H54 (cell line): ENCODE results near the gene WWOX.

ENCODE experiments used
- DNase-seq: peaks from one replicate; pipeline ENCODE4 v3.0.0; 2011; ENCODE audit warnings: low spot score, mixed read lengths; ENCODE audit not compliant: insufficient read length
- FAIRE-seq: peaks from 3 replicates; lab custom pipeline; 2011; peaks lifted over from hg19 to GRCh38; lab: Jason Lieb, UNC
- POLR2A ChIP-seq: IDR thresholded peaks from 2 replicates; pipeline ENCODE4 v1.6.1; 2011; ENCODE audit warnings: low read depth, mild to moderate bottlenecking, low read length

WWOX gene

DNA sequence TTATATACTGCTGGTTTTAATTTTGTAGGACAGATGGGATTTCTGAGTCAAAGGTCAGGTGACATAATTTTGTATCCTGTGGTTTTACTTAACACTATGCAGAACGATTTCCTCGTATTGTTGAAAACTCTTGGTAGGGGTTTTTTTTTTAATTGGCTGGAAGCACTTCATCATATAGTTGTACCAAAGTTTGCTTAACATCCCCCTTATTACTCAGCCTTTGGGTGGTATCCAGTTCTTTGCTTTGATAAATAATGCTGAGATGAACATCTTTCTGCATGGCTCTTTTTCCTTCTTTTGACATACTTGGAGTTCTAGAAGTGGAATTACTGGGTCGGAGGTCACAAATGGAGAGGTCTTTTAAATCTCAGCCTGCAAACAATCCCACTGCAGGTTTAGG is 1082.0 kb downstream of the WWOX start:
- FAIRE-seq (no peak), DNase-seq (no peak)
- no peak for TF ChIP-seq POLR2A

DNA sequence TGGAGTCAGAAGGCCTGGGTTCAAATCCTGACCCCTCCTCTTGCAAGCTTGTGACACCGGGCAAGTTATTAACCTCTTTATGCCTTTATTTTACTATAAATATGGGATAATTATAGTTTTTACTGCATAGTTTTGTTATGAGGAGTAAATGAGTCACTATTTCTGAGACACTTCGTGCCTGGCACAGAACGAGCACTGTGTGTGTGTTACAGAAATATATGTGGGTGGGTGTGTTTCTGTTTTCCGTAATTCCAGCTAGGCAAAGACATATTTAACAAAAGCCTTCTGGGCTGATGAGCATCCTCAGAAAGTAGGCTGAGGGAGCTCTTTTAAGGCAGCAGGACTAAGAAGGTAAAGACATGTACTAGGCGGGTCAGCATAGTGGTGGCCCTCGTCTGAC is 1083.2 kb downstream of the WWOX start:
- DNase-seq, result no peak
- TF ChIP-seq POLR2A, result no peak
- no peak for FAIRE-seq

DNA sequence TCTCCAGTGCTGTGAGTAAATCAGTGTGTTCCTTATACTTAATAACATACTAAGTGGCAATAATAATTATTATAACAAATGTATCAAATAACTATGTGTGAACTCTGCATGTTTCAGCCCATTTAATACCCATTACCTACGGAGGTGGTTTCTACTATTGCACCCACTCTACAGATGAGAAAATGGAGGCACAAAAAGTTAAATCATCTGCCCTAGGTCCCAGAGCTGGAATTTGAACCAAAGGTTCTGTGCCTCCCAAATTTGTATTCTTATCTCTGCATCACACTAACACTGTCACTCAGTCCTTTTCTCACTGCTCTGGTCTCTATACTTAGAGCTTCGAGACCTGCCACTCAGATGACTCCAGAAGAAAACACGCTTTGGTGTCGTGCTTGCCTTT is 1084.1 kb downstream of the WWOX start:
- FAIRE-seq, result no peak
- DNase-seq, result no peak
- TF ChIP-seq POLR2A, result no peak

DNA sequence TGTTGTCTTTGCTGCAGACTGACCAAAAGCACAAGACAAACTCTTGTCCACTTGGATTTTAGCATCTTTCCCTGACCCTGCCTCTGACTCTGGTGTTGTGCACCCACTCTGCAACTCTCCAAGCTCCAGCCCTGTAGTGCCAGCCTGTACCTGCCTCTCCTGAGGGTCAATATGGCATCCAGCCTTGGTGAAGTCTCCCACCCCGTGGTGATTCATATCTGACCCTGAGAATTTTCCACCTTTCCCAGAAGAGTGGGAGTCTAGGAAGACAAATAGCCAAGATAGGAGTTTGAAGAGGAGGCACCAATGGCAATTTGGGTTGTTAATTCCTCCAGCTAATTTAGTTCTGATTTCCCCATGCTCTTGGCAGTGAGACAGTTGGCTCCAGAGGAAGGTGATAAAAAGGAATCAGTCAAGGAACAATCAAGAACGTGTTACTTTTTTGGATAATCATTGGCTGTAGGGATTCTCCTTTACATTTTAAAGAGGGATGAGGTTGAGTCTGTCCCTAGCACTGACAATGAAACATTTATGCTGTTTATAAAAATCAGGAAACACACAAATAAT is 1085.1 kb downstream of the WWOX start:
- FAIRE-seq (no peak), DNase-seq (no peak)
- no peak for TF ChIP-seq POLR2A

DNA sequence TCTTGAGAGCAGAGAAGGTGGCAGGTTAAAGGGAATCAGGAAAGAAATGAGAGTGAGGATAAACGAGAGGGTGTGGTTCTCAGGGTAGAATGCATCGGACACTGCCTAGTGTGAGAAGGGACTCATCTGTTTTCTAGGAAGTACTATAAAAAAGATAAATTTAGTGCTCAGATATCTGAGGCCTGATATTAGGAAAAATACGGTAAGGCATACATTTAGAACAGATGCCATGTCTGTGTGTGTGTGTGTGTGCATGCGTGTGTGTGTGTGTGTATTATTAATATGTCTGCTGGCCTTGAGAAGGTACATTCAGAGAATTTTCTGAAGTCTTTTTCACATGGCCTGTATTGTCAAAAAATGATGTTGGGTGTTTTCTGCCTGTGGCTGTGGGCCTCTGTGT is 1086.3 kb downstream of the WWOX start:
- FAIRE-seq (no peak), DNase-seq (no peak)
- no peak for TF ChIP-seq POLR2A

DNA sequence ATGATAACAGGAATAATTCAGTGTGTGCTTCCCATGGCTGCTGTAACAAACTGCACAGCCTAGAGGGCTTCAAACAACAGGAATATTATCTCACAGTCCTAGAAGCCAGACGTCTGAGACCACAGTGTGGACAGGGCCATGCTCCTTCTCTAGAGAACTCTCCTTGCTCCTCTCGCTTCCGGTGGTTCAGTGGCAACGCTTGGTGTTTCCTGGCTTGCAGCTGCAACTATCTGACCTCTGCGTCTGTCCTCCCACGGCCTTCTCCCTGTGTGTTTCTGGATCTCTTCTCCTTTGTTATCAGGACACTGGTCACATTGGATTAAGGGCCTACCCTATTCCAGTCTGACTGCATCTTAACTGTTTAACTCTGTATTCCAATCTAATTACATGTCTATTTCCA is 1086.7 kb downstream of the WWOX start:
- no peak for TF ChIP-seq POLR2A
- DNase-seq (no peak), FAIRE-seq (no peak)

DNA sequence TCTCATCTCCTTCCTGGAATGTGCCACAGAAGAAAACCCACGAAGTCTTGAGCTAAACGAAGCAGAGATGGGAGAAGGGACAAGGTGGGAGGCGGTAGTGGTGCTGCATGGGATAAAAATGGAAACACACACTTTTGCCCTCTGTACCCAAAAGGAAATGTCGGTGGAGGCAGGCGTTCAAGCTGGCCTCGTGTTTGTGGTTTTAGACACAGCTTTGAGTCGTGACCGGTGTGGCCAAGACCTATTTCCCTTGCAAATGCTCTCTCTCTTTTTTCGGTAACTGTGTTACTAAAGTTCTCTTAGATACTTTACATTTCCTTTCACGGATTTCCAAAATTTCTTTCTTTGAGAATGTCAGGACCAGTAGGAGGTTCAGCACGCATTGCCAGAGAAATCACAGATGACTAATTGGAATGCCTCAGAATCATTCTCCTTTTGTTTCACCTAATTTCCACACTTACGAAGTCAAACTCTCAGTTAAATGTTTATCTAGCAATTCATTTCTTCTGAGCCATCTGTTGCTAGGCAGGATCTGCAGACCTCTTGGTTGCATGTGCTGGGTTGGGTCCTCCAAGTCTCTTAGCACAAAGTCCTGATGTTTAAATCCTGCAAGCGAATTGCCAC is 1088.8 kb downstream of the WWOX start:
- DNase-seq, result no peak
- no peak for FAIRE-seq
- no peak for TF ChIP-seq POLR2A

DNA sequence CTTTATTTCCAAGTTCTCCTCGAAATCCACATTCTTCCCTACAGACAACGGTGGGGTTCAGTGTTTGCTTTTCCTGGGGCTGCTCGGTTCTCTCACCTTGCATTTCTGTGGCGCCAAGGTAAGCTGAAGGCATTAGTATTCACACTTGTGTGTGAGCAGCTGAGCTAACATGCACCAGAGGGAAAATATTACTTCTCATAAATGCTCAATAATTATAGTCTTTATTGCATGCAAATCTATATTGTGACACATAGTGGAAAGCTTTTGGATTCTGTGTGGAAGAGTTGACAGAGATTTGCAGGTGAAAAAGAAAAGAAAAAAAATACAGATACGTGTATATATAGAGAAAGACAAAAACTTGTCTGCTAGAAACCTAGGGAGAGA is 1089.3 kb downstream of the WWOX start:
- no peak for FAIRE-seq
- no peak for TF ChIP-seq POLR2A
- DNase-seq, result no peak

DNA sequence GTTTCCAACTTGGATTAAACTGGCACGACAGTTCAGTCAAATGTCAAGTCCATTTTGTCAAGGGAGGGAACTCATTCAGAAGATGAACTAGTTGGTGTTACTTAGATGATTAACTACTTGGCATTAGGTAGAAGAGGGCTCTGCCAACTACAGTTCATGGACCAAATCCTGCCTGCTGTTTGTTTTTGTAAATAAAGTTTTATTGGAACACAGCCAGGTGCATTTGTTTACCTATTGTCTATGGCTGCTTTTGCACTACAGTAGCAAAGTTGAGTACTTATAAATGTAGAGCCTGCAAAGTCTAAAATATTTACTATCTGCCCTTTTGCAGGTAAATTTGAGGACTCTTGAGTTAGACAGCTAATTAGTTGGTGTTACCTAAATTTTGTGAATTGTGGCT is 1091.1 kb downstream of the WWOX start:
- no peak for FAIRE-seq
- DNase-seq, result no peak
- TF ChIP-seq POLR2A, result no peak

DNA sequence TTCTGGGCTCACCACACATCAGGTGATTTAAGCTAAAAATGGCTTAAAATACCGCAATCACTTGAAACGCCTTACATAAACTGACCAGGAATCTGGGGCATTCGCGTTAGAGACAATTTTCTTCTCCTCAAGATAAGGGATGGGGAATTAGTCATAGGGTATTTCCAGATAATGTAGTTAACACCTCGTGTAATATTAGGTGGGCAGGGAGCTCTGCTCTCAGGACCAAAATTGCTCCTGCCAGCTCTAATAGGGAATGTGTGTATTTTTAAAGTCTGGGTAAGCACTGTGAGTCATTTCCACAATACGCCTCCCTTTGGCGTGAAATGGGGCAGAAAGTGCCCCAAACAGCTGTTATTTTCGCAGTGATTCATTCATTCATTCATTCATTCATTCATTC is 1092.5 kb downstream of the WWOX start:
- no peak for TF ChIP-seq POLR2A
- DNase-seq, result no peak
- no peak for FAIRE-seq

DNA sequence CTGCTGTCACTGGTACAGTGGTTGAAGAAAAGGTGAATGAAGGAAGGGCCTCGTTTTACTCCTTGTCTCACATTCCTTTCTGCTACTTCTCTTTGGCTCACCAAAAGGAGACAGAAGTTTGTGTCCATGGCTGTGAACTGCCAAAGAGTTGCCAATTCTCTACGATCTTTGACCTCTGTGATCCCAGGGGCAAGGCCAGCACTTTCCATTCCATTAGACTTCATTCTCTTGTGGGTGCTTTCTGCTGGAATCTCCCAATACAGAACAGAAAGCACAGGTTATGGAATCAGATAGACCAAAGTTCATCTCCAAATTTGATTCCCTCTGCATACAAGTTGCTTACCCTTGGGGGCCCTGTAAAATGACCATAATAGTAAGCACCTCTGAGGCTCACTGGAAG is 1093.5 kb downstream of the WWOX start:
- FAIRE-seq (no peak), DNase-seq (no peak)
- no peak for TF ChIP-seq POLR2A

DNA sequence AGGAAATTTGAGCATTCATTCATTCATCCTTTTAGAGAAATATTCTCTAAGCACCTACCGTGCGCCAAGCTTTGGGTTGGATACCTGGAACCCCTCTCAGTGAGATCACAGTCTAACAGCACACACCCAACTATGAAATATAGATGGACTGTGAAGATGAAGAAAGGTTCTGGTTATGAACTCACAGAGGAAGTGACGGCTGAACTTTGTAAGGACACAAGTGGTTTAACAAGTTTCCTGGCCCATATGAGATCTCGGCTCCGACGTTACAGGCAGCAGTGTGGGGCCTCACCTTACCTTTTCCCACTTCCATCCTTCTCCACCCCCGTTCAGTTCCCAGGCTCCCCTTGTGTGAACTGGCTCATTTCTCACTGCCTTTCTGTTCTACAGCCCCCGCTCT is 1094.8 kb downstream of the WWOX start:
- FAIRE-seq, result no peak

DNA sequence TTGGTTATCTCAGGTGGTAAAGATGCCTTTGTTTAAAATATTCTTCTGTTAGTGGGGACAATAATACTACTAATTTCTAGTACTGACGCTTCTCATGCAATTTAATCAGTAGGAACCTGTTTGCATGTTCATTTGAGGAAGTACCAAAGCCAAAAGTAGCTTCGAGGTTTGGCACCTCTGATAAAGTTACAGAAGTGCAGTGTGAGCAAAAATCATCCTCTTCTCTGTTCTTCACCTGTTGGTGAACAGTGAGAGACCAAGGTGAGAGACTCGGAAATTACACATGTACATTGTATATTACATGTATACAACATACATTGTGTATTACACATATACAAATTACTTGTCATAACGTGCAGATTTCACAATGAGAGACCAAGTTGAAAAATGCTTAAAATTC is 1096.5 kb downstream of the WWOX start:
- DNase-seq, result no peak
- no peak for FAIRE-seq
- no peak for TF ChIP-seq POLR2A

More for the DNA sequence above, 1094.8 kb downstream of the WWOX start:
- no peak for TF ChIP-seq POLR2A
- DNase-seq, result no peak

DNA sequence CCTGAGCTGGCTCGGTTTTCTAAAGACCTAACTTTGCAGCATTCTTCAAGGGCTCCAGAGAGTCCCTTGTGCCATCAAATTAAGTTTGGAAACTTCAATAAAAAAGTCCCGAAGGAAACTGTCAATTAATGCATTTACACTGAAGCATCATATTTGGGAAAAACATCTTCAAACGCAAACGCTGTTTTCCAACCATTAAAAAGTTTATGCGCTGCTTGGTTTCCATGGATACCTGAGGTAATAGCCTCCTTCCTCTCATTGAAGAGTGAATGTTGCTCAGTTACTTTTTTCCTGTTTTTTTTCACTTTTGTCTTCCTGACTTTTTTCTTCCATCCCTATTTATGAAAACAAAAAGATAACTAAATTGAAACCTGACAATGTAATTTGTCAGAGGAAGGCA is 1102.0 kb downstream of the WWOX start:
- no peak for TF ChIP-seq POLR2A
- no peak for DNase-seq
- no peak for FAIRE-seq

DNA sequence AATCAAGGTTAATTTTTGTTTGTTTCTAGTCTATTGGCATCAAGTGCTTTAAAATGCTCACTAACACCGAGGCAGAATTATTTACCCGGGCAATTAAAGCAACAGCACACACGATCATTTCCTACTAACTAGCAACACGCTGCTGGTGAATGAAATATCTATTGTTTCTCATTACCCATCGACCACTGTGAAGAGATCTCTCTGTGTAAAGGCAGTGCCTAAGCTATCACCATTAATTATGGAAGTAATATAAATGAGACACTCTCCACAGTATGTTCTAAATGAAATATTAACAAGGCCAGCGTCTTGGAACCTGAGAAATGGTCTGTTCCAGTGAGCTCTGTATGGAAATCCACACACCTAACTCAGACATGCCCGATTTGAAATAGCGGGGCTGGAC is 1103.5 kb downstream of the WWOX start:
- FAIRE-seq (no peak), DNase-seq (no peak)
- TF ChIP-seq POLR2A, result no peak
